Measurements from ENCODE around the gene THADA.

Gene THADA

DNA sequence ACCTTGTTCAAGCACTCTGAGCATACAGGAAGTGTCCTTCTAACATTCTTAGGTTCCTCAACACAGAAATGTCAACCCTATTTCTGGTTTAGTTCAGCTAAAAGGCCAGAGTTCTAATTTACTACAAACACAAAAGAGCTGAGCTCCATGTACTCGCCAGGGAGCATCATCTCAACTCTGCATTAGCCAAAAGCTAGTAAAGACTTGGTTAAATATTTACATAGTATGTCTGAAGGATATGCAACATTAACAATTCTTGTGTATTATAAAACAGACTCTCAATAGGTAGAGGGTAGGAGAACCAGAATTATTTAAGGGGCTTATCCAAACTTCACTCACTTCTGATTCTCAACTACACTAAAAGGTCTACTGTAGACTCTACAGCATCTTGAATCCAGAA, 154.6 kb downstream of the THADA start:
- H3K27ac ChIP-seq (ENCODE audit: low read depth, low read length) = no peak overlapping the region

DNA sequence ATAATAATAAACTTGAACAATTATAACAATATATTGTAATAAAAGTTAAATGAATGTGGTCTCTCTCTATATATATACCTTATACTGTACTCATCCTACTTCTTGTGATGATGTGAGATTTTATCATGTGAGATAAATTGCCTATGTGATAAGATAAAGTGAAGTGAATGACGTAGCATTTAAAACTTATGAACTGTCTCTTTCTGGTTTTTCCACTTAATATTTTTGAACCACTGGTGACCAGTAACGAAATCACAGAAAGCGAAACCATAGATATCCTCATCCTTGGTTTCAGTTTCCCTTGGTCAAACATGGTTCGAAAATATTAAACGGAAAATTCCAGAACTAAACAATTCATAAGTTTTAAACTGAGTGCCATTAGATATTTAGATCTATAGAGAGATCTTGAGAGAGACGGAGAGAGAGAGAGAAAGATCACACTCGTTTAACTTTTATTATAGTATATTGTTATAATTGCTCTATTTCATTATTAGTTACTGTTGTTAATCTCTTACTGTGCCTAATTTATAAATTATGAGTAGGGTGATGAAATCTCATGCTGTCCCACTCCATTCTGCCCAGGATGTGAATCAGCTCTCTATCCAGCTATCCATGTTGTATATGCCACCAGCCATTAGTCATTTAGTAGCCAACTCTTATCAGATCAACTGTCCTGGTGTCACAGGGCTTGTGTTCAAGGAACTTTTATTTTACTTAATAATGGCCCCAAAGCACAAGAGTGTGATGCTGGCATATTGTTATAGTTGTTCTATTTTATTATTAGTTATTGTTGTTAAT, 156.8 kb downstream of the THADA start:
- no peaks in the 10 kb centered on the region for H3K9me3 ChIP-seq (ENCODE audit: control insufficient read depth, insufficient read depth, low read length)
- no peaks in the 10 kb centered on the region for H4K20me1 ChIP-seq (ENCODE audit: control insufficient read depth, insufficient read depth, low read depth, low read length)
- H3K4me2 ChIP-seq (ENCODE audit: low read length) = no peak overlapping the region
- H3K4me1 ChIP-seq (ENCODE audit: control insufficient read depth, low read length) = no peaks in the 10 kb centered on the region
- H3K36me3 ChIP-seq (ENCODE audit: control insufficient read depth, low read length) = no peaks in the 10 kb centered on the region; the same call in 1 of the 2 replicates
- H3K4me3 ChIP-seq (ENCODE audit: low read length) = no peak overlapping the region
- no peaks in the 10 kb centered on the region for H3K27me3 ChIP-seq (ENCODE audit: control insufficient read depth, low read length)
- H3K9me2 ChIP-seq (replicated peaks; ENCODE audit: control insufficient read depth, low read length) = no peaks in the 10 kb centered on the region
- TF ChIP-seq, protein P1, sequence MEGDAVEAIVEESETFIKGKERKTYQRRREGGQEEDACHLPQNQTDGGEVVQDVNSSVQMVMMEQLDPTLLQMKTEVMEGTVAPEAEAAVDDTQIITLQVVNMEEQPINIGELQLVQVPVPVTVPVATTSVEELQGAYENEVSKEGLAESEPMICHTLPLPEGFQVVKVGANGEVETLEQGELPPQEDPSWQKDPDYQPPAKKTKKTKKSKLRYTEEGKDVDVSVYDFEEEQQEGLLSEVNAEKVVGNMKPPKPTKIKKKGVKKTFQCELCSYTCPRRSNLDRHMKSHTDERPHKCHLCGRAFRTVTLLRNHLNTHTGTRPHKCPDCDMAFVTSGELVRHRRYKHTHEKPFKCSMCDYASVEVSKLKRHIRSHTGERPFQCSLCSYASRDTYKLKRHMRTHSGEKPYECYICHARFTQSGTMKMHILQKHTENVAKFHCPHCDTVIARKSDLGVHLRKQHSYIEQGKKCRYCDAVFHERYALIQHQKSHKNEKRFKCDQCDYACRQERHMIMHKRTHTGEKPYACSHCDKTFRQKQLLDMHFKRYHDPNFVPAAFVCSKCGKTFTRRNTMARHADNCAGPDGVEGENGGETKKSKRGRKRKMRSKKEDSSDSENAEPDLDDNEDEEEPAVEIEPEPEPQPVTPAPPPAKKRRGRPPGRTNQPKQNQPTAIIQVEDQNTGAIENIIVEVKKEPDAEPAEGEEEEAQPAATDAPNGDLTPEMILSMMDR (IDR thresholded peaks at IDR 0.05; ENCODE audit: low read depth, low read length, poor library complexity, severe bottlenecking) = no peak
- TF ChIP-seq EZH2phosphoT487 (IDR thresholded peaks at IDR 0.05; ENCODE audit: borderline replicate concordance, low read length) = no peak
- no peak overlapping the region for H3K27ac ChIP-seq (ENCODE audit: low read depth, low read length)
- no peaks in the 10 kb centered on the region for H3F3A ChIP-seq (ENCODE audit: control insufficient read depth, insufficient read depth)
- no peaks in the 10 kb centered on the region for H3K79me2 ChIP-seq (ENCODE audit: control insufficient read depth, low read length)

More for the DNA sequence above, 154.6 kb downstream of the THADA start:
- Histone ChIP-seq H3K4me3 (ENCODE audit: low read length) (no peak overlapping the region), H3K27me3 (ENCODE audit: control insufficient read depth, low read length) (no peaks in the 10 kb centered on the region), H3K9me2 (replicated peaks; ENCODE audit: control insufficient read depth, low read length) (no peaks in the 10 kb centered on the region), H3K4me1 (ENCODE audit: control insufficient read depth, low read length) (no peaks in the 10 kb centered on the region), H3K36me3 (ENCODE audit: control insufficient read depth, low read length) (no peaks in the 10 kb centered on the region; the same call in 1 of the 2 replicates), H3F3A (ENCODE audit: control insufficient read depth, insufficient read depth) (no peaks in the 10 kb centered on the region), H3K4me2 (ENCODE audit: low read length) (no peak overlapping the region), H4K20me1 (ENCODE audit: control insufficient read depth, insufficient read depth, low read depth, low read length) (no peaks in the 10 kb centered on the region), H3K9me3 (ENCODE audit: control insufficient read depth, insufficient read depth, low read length) (no peaks in the 10 kb centered on the region), H3K79me2 (ENCODE audit: control insufficient read depth, low read length) (no peaks in the 10 kb centered on the region)
- TF ChIP-seq, protein P1 (IDR thresholded peaks at IDR 0.05; ENCODE audit: low read depth, low read length, poor library complexity, severe bottlenecking) = no peak
- no peak for TF ChIP-seq EZH2phosphoT487 (IDR thresholded peaks at IDR 0.05; ENCODE audit: borderline replicate concordance, low read length)

DNA sequence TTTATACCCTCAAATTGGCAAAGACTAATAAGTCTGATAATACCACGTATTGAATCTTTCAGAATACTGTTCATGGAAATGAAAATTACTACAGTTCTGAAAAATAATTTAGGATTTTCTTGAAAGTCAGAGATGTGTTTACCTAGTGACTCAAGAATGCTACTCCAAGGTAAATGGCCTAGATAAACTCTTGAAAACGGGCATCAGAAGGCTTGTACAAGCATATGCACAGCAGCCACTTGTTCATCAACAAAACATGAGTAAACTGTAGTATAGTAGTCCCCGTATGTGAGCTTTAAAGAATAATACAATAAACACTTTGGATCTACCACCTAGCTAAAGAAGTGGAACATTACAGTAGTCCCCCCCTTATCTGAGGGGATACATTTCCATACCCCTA, 157.5 kb downstream of the THADA start:
- Histone ChIP-seq H3K9me2 (replicated peaks; ENCODE audit: control insufficient read depth, low read length) (no peaks in the 10 kb centered on the region), H3K4me2 (ENCODE audit: low read length) (no peak overlapping the region), H4K20me1 (ENCODE audit: control insufficient read depth, insufficient read depth, low read depth, low read length) (no peaks in the 10 kb centered on the region), H3F3A (ENCODE audit: control insufficient read depth, insufficient read depth) (no peaks in the 10 kb centered on the region), H3K9me3 (ENCODE audit: control insufficient read depth, insufficient read depth, low read length) (no peaks in the 10 kb centered on the region), H3K4me1 (ENCODE audit: control insufficient read depth, low read length) (no peaks in the 10 kb centered on the region), H3K4me3 (ENCODE audit: low read length) (no peak overlapping the region), H3K27ac (ENCODE audit: low read depth, low read length) (no peak overlapping the region), H3K36me3 (ENCODE audit: control insufficient read depth, low read length) (no peaks in the 10 kb centered on the region; the same call in 1 of the 2 replicates), H3K27me3 (ENCODE audit: control insufficient read depth, low read length) (no peaks in the 10 kb centered on the region), H3K79me2 (ENCODE audit: control insufficient read depth, low read length) (no peaks in the 10 kb centered on the region)
- no peak for TF ChIP-seq EZH2phosphoT487 (IDR thresholded peaks at IDR 0.05; ENCODE audit: borderline replicate concordance, low read length)
- TF ChIP-seq, protein P1 (IDR thresholded peaks at IDR 0.05; ENCODE audit: low read depth, low read length, poor library complexity, severe bottlenecking) = no peak

Data from DOHH2 (cell line).